Gastrocnemius medialis (tissue), 4 donors: ENCODE measurements around the gene RIMBP2.

Experiments
- CTCF ChIP-seq, 5 experiments: fragments of 450-650 bp in 3 of 5; fragments of 200-600 bp in 2 of 5; sonication (generic) in 2 of 5; IDR thresholded peaks in 4 of 5; conservative IDR thresholded peaks in 1 of 5; 1 replicate in 4 of 5; 2 replicates in 1 of 5; pipeline ENCODE4 v1.5.1; 2016 to 2019; ENCODE audit warnings: antibody characterized with exemption in 5 of 5, mild to moderate bottlenecking in 3 of 5, moderate library complexity in 3 of 5
- POLR2A ChIP-seq, 2 donors: fragments of 450-650 bp; IDR thresholded peaks; one replicate each; pipeline ENCODE4 v1.6.1; 2017; ENCODE audit warnings: antibody characterized with exemption in 2 of 2, mild to moderate bottlenecking in 2 of 2, moderate library complexity in 2 of 2

GRCh38 chr12:130761537-130762318 lies 45.6 kb upstream of the RIMBP2 start:
- no peak for TF ChIP-seq POLR2A (IDR thresholded peaks at IDR 0.05)
- TF ChIP-seq CTCF (IDR thresholded peaks at IDR 0.05 in 4 of 5, conservative IDR thresholded peaks at IDR 0.05 in 1 of 5) = peak in 3 of 5 experiments; percentile 22 to 36 (median 27)
